ENCODE measurements around the gene ANTXR2.

The ANTXR2 gene

GRCh38 chr4:79980448-79980847 lies 92.6 kb downstream of the ANTXR2 start:
- no peak for DNase-seq

- DNase-seq = no peak
Measured at GRCh38 chr4:79979785-79980437, 93.1 kb downstream of the ANTXR2 start.

GRCh38 chr4:79977131-79977840 lies 95.7 kb downstream of the ANTXR2 start:
- no peak for DNase-seq

GRCh38 chr4:79964400-79965211 lies 108.4 kb downstream of the ANTXR2 start:
- DNase-seq = peak; percentile 69 to 88

- DNase-seq = peak in 1 of 2 experiments; percentile 30
Measured at GRCh38 chr4:79964020-79964399, 109.0 kb downstream of the ANTXR2 start.

- peak in 1 of 2 experiments; percentile 1 for DNase-seq
Measured at GRCh38 chr4:79959652-79960051, 113.4 kb downstream of the ANTXR2 start.

- peak; percentile 65 to 81 for DNase-seq
Measured at GRCh38 chr4:79958466-79959264, 114.4 kb downstream of the ANTXR2 start.

GRCh38 chr4:79949178-79949577 lies 123.9 kb downstream of the ANTXR2 start:
- DNase-seq = peak in 1 of 2 experiments; percentile 56

GRCh38 chr4:79948739-79949138 lies 124.3 kb downstream of the ANTXR2 start:
- DNase-seq = no peak

- DNase-seq = no peak
Measured at GRCh38 chr4:79948261-79948660, 124.8 kb downstream of the ANTXR2 start.

- DNase-seq = no peak
Measured at GRCh38 chr4:79947386-79947785, 125.6 kb downstream of the ANTXR2 start.

- DNase-seq = no peak
Measured at GRCh38 chr4:79935274-79935673, 137.8 kb downstream of the ANTXR2 start.

- no peak for DNase-seq
Measured at GRCh38 chr4:79934660-79935059, 138.4 kb downstream of the ANTXR2 start.

GRCh38 chr4:79927931-79928330 lies 145.1 kb downstream of the ANTXR2 start:
- DNase-seq = no peak

- DNase-seq = no peak
Measured at GRCh38 chr4:79923281-79923680, 149.7 kb downstream of the ANTXR2 start.

- no peak for DNase-seq
Measured at GRCh38 chr4:79922011-79922410, 151.0 kb downstream of the ANTXR2 start.

- DNase-seq = no peak
Measured at GRCh38 chr4:79920163-79920853, 152.7 kb downstream of the ANTXR2 start.

- DNase-seq = no peak
Measured at GRCh38 chr4:79918292-79918691, 154.7 kb downstream of the ANTXR2 start.

GRCh38 chr4:79917246-79917645 lies 155.8 kb downstream of the ANTXR2 start:
- DNase-seq = peak in 1 of 2 experiments; percentile 18

GRCh38 chr4:79915246-79915645 lies 157.8 kb downstream of the ANTXR2 start:
- DNase-seq = no peak

- DNase-seq = no peak
Measured at GRCh38 chr4:79913581-79913980, 159.4 kb downstream of the ANTXR2 start.

GRCh38 chr4:79907001-79907400 lies 166.0 kb downstream of the ANTXR2 start:
- DNase-seq = no peak

Measured in NCI-H524 (cell line).